ENCODE data around the gene PRR33.

PRR33 gene

GRCh38 chr11:1847926-1848639 is 43.6 kb downstream of the PRR33 start:
- no peak for DNase-seq (ENCODE audit: low read depth)
- no peak for TF ChIP-seq CTCF (conservative IDR thresholded peaks at IDR 0.05; ENCODE audit: low read length)
- H3K4me3 ChIP-seq (ENCODE audit: low read length), result no peak overlapping the region

GRCh38 chr11:1847006-1847735 is 44.5 kb downstream of the PRR33 start:
- H3K4me3 ChIP-seq (ENCODE audit: low read length), result no peak overlapping the region
- no peak for DNase-seq (ENCODE audit: low read depth)
- no peak for TF ChIP-seq CTCF (conservative IDR thresholded peaks at IDR 0.05; ENCODE audit: low read length)

- TF ChIP-seq CTCF (conservative IDR thresholded peaks at IDR 0.05; ENCODE audit: low read length), result no peak
- H3K4me3 ChIP-seq (ENCODE audit: low read length), result no peak overlapping the region
- DNase-seq (ENCODE audit: low read depth), result no peak
Measured at GRCh38 chr11:1846453-1846932, 45.2 kb downstream of the PRR33 start.

GRCh38 chr11:1845561-1846452 is 45.9 kb downstream of the PRR33 start:
- H3K4me3 ChIP-seq (ENCODE audit: low read length), result no peak overlapping the region
- no peak for TF ChIP-seq CTCF (conservative IDR thresholded peaks at IDR 0.05; ENCODE audit: low read length)
- DNase-seq (ENCODE audit: low read depth), result no peak

GRCh38 chr11:1845095-1845429 is 46.6 kb downstream of the PRR33 start:
- no peak overlapping the region for H3K4me3 ChIP-seq (ENCODE audit: low read length)
- no peak for TF ChIP-seq CTCF (conservative IDR thresholded peaks at IDR 0.05; ENCODE audit: low read length)
- no peak for DNase-seq (ENCODE audit: low read depth)

- no peak overlapping the region for H3K4me3 ChIP-seq (ENCODE audit: low read length)
- no peak for DNase-seq (ENCODE audit: low read depth)
- TF ChIP-seq CTCF (conservative IDR thresholded peaks at IDR 0.05; ENCODE audit: low read length), result no peak
Measured at GRCh38 chr11:1844221-1845094, 47.2 kb downstream of the PRR33 start.
